DOHH2 (cell line): ENCODE data around the gene SLC16A9.

Experiments used
- H3F3A ChIP-seq: fragments of 200-600 bp; sonication (generic), shearing (Covaris generic); 2 replicates; pipeline ENCODE4 v1.6.0; 2016; ENCODE audit warnings: antibody characterized with exemption, mild to moderate bottlenecking; ENCODE audit not compliant: control insufficient read depth, insufficient read depth
- H3K27ac ChIP-seq: fragments of 200-600 bp; sonication (generic); 2 replicates; pipeline ENCODE4 v1.5.1; 2014; ENCODE audit warnings: low read depth, mild to moderate bottlenecking, low read length, moderate library complexity
- H3K27me3 ChIP-seq: fragments of 200-600 bp; sonication (generic); 2 replicates; pipeline ENCODE4 v1.6.1; 2014; ENCODE audit warnings: mild to moderate bottlenecking, low read length, mixed read lengths; ENCODE audit not compliant: control insufficient read depth
- H3K36me3 ChIP-seq: fragments of 200-600 bp; sonication (generic); 2 replicates; pipeline ENCODE4 v1.6.1; 2014; ENCODE audit warnings: mild to moderate bottlenecking, low read length, moderate library complexity, mixed read lengths; ENCODE audit not compliant: control insufficient read depth
- H3K4me1 ChIP-seq: fragments of 200-600 bp; sonication (generic); 2 replicates; pipeline ENCODE4 v1.6.1; 2014; ENCODE audit warnings: mild to moderate bottlenecking, low read length, mixed read lengths; ENCODE audit not compliant: control insufficient read depth
- H3K4me2 ChIP-seq: fragments of 200-600 bp; sonication (generic); 2 replicates; pipeline ENCODE4 v1.6.0; 2014; ENCODE audit warnings: mild to moderate bottlenecking, low read length, moderate library complexity
- H3K4me3 ChIP-seq: fragments of 200-600 bp; sonication (generic); 2 replicates; pipeline ENCODE4 v1.5.1; 2014; ENCODE audit warnings: mild to moderate bottlenecking, low read length, mixed read lengths
- H3K79me2 ChIP-seq: fragments of 200-600 bp; sonication (generic); 2 replicates; pipeline ENCODE4 v1.6.1; 2014; ENCODE audit warnings: mild to moderate bottlenecking, low read length, mixed read lengths; ENCODE audit not compliant: control insufficient read depth
- H3K9me2 ChIP-seq: fragments of 200-600 bp; sonication (generic); replicated peaks from 2 replicates; pipeline ENCODE4 v1.6.1; 2014; ENCODE audit warnings: mild to moderate bottlenecking, low read length, mixed read lengths; ENCODE audit not compliant: control insufficient read depth
- H3K9me3 ChIP-seq: fragments of 200-600 bp; sonication (generic); 2 replicates; pipeline ENCODE4 v1.6.1; 2014; ENCODE audit warnings: antibody characterized with exemption, low read length, mixed read lengths; ENCODE audit not compliant: control insufficient read depth, insufficient read depth
- H4K20me1 ChIP-seq: fragments of 200-600 bp; sonication (generic); 2 replicates; pipeline ENCODE4 v1.6.0; 2014; ENCODE audit warnings: low read depth, mild to moderate bottlenecking, antibody characterized with exemption, low read length, moderate library complexity; ENCODE audit not compliant: control insufficient read depth, insufficient read depth
- EZH2phosphoT487 ChIP-seq: fragments of 200-600 bp; sonication (generic); IDR thresholded peaks from 2 replicates; pipeline ENCODE4 v1.6.1; 2017; ENCODE audit warnings: borderline replicate concordance, mild to moderate bottlenecking, antibody characterized with exemption, low read length, moderate library complexity, mixed read lengths
- TF ChIP-seq, protein P1 (sequence below): fragments of 200-600 bp; sonication (generic); IDR thresholded peaks from one replicate; pipeline ENCODE4 v1.5.1; 2014; ENCODE audit warnings: antibody characterized with exemption, mild to moderate bottlenecking, low read depth, low read length; ENCODE audit not compliant: poor library complexity, severe bottlenecking

Gene SLC16A9

DNA sequence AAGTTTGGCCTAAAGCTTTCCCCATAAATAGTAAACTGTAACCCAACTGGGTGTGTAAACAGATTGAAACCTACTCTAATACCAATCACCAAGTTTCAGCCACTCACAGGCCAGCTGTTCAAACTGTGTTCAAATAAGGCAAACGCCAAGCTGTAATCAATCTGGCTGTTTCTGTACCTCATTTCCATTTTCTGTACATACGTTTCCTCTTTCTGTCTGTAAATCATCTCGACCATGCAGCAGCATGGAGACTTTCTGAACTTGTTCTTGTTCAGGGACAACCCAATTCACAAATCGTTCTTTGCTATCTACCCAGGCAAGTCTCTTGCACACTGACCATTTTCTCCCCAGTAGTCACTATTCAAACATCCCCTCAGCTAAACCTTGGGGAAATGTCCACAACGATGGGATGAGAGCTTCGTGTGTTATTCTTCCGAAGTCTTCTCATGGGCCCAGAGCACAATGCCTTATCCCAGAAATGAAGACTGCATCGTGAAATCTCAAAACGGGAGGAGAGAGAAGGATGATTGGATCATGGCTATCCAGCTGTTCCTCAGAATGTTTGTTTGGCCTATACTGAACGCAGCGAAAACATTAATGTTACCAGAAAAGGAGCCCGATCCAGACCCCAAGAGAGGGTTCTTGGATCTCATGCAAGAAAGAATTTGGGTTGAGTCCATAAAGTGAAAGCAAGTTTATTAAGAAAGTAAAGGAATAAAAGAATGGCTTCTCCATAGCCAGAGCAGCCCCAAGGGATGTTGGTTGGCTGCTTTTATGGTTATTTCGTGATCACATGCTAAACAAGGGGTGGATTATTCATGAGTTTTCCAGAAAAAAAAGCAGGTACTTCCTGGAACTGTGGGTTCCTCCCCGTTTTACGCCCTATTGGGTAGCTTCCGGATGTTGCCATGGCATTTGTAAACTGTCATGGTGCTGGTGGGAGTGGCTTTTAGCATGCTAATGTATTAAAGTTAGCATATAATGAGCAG, 86.2 kb downstream of the SLC16A9 start:
- Histone ChIP-seq H3K4me2 (no peak overlapping the region), H3K9me2 (no peaks in the 10 kb centered on the region), H3K27ac (no peak overlapping the region), H3K4me1 (no peaks in the 10 kb centered on the region), H3K27me3 (no peaks in the 10 kb centered on the region), H3K79me2 (no peaks in the 10 kb centered on the region), H4K20me1 (no peaks in the 10 kb centered on the region), H3K4me3 (no peak overlapping the region), H3K36me3 (no peaks in the 10 kb centered on the region), H3F3A (no peaks in the 10 kb centered on the region), H3K9me3 (no peaks in the 10 kb centered on the region)
- TF ChIP-seq, protein P1, sequence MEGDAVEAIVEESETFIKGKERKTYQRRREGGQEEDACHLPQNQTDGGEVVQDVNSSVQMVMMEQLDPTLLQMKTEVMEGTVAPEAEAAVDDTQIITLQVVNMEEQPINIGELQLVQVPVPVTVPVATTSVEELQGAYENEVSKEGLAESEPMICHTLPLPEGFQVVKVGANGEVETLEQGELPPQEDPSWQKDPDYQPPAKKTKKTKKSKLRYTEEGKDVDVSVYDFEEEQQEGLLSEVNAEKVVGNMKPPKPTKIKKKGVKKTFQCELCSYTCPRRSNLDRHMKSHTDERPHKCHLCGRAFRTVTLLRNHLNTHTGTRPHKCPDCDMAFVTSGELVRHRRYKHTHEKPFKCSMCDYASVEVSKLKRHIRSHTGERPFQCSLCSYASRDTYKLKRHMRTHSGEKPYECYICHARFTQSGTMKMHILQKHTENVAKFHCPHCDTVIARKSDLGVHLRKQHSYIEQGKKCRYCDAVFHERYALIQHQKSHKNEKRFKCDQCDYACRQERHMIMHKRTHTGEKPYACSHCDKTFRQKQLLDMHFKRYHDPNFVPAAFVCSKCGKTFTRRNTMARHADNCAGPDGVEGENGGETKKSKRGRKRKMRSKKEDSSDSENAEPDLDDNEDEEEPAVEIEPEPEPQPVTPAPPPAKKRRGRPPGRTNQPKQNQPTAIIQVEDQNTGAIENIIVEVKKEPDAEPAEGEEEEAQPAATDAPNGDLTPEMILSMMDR, result no peak
- TF ChIP-seq EZH2phosphoT487, result no peak

DNA sequence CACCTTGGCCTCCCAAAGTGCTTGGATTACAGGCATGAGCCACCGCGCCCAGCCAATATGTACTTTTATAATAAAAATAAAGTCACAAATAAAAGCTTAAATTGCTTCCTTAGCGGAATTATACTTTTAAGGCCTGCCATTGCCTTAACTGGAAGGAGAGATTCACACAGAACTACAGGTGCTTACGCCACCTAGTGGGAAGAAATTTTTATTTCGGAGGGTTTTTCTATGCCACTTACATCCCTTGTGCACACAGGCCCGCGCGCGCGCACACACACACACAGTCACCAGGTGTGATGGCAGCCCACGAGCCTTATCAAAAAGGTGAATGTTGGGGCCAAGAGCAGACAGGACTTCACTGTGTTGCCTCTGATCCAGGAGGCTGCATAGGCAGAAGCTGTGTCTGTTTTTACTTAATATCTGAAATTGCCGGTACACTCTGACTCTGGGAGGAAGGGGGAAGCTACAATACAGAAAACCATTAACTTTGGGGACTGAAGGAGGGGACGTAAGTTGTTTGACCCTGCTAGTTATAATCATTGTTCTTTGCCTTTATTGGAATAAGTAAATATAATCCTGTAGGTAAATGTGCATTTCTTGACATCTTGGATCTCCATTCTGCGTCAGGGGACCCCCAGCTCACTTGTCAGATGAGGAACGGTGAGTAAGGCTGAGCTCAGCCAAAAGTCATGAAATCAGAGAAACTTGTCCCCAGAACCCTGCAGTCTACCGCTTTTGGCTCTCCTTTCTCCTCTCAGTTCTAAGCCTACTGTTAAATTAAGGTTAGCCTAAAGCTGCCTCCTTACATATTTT, 87.1 kb downstream of the SLC16A9 start:
- Histone ChIP-seq H3K27ac (no peak overlapping the region), H3K4me3 (no peak overlapping the region), H3K79me2 (no peaks in the 10 kb centered on the region), H3K36me3 (no peaks in the 10 kb centered on the region), H3K4me2 (no peak overlapping the region), H3K27me3 (no peaks in the 10 kb centered on the region), H3K9me3 (no peaks in the 10 kb centered on the region), H4K20me1 (no peaks in the 10 kb centered on the region), H3K9me2 (no peaks in the 10 kb centered on the region), H3F3A (no peaks in the 10 kb centered on the region), H3K4me1 (no peaks in the 10 kb centered on the region)
- no peak for TF ChIP-seq EZH2phosphoT487
- TF ChIP-seq, protein P1, result peak; percentile 54

DNA sequence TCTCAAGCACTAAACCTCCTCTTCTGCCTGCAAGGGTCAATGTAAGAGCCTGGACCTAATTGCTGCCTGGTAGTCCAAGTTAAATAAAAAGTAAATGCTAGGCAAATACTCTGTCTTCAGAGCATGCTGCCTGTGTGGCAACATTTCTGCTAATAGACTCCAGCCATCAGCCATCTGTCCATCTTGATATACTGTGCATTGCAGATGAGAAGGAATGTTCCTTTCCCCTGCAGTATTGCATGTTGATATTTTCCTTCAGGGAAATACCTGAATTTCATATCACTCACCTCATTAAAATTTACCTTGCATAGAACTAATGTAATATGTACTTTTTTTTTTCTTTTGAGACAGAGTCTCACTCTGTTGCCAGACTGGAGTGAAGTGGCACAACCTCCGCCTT, 87.9 kb downstream of the SLC16A9 start:
- no peaks in the 10 kb centered on the region for H3K79me2 ChIP-seq
- H4K20me1 ChIP-seq, result no peaks in the 10 kb centered on the region
- H3K36me3 ChIP-seq, result no peaks in the 10 kb centered on the region
- TF ChIP-seq, protein P1, result no peak
- no peak for TF ChIP-seq EZH2phosphoT487
- H3K4me2 ChIP-seq, result no peak overlapping the region
- H3K27ac ChIP-seq, result no peak overlapping the region
- H3K9me2 ChIP-seq, result no peaks in the 10 kb centered on the region
- no peaks in the 10 kb centered on the region for H3K4me1 ChIP-seq
- H3F3A ChIP-seq, result no peaks in the 10 kb centered on the region
- H3K9me3 ChIP-seq, result no peaks in the 10 kb centered on the region
- H3K27me3 ChIP-seq, result no peaks in the 10 kb centered on the region
- H3K4me3 ChIP-seq, result no peak overlapping the region
